ENCODE measurements around the gene LDLRAD3. TPM values are rescaled to one million over a fixed set of nuclear protein-coding genes. Genes with fewer than 3 reads are reported as not detected.

Gene LDLRAD3
- total RNA-seq, 3 donors from 2014 or later (not counting 1 experiment from before 2014, with no cell fraction given): 1.0 to 1.5 (median 1.2) TPM

GRCh38 chr11:36089920-36090319 is 146.1 kb downstream of the LDLRAD3 start:
- peaks cover 11 to 23% of the 10 kb centered on the region in 2 donors for H3K4me1 Mint-ChIP-seq
- Histone ChIP-seq H3K4me1 (ENCODE audit: control insufficient read depth, insufficient read depth, low read length) (peaks cover 10% of the 10 kb centered on the region), H3K27me3 (ENCODE audit: control insufficient read depth, insufficient read depth, low read length) (peaks cover 15% of the 10 kb centered on the region), H3K36me3 (ENCODE audit: control insufficient read depth, insufficient read depth, low read length) (no peaks in the 10 kb centered on the region), H3K4me3 (ENCODE audit: low read length) (no peak overlapping the region), H3K27ac (ENCODE audit: low read length) (no peak overlapping the region), H3K9me3 (ENCODE audit: control insufficient read depth, insufficient read depth, low read length) (no peaks in the 10 kb centered on the region)
- H3K36me3 Mint-ChIP-seq: no peaks in the 10 kb centered on the region
- no peak for ATAC-seq
- H3K27ac Mint-ChIP-seq: no peak overlapping the region
- intact Hi-C loops (cut with micrococcal nuclease): no loop called here
- H3K27me3 Mint-ChIP-seq (ENCODE audit: low read depth in 2 of 2): peaks cover 29 to 67% of the 10 kb centered on the region in 2 donors
- H3K9me3 Mint-ChIP-seq: no peaks in the 10 kb centered on the region
- H3K4me3 Mint-ChIP-seq: peak overlapping the region; percentile 4
- TF ChIP-seq, protein P1, sequence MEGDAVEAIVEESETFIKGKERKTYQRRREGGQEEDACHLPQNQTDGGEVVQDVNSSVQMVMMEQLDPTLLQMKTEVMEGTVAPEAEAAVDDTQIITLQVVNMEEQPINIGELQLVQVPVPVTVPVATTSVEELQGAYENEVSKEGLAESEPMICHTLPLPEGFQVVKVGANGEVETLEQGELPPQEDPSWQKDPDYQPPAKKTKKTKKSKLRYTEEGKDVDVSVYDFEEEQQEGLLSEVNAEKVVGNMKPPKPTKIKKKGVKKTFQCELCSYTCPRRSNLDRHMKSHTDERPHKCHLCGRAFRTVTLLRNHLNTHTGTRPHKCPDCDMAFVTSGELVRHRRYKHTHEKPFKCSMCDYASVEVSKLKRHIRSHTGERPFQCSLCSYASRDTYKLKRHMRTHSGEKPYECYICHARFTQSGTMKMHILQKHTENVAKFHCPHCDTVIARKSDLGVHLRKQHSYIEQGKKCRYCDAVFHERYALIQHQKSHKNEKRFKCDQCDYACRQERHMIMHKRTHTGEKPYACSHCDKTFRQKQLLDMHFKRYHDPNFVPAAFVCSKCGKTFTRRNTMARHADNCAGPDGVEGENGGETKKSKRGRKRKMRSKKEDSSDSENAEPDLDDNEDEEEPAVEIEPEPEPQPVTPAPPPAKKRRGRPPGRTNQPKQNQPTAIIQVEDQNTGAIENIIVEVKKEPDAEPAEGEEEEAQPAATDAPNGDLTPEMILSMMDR (IDR thresholded peaks at IDR 0.05): no peak
- DNase-seq: no peak

DNA sequence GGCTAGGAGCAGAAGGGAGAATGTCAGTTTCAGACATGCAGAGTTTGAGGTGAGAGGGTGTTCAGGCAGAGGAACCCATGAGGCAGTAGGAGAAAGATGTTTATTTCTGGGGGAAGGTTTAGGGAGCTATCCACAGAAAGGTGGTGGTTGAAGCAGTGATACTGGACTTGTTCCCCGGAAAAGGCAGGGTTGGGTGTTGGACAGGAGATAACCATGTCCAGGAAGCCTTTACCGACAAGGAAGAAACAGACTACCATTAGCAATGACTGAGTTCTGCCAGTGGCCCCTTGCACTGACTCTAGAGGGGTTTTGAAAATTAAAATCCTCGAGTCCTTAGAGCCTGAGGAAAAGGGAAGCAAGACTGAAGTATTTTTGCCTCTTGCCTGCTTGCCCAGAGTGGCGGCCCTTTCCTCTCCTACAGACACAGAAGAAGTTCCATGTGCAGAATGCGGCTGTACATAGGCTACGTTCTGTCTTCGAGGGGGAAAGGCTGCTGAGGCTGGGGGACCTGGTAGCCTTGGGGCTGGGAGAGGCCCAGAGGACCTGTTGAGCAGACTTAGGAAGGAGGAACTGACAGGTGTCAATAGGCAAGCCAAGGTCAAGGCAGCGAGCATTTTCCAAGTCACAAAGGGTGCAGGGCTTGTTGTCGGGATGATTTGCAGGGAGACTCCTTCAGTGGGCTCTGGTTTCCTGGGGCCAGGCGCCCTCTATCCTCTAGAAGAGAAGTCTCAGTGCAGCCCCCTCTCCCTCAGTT is 146.7 kb downstream of the LDLRAD3 start:
- H3K4me1 ChIP-seq (ENCODE audit: control insufficient read depth, insufficient read depth, low read length): peaks cover 10% of the 10 kb centered on the region
- H3K4me3 ChIP-seq (ENCODE audit: low read length): no peak overlapping the region
- Mint-ChIP-seq H3K9me3 (no peaks in the 10 kb centered on the region), H3K27me3 (ENCODE audit: low read depth in 2 of 2) (peaks cover 32 to 67% of the 10 kb centered on the region in 2 donors), H3K4me3 (peak overlapping the region; percentile 4), H3K36me3 (no peaks in the 10 kb centered on the region), H3K4me1 (peaks cover 11 to 23% of the 10 kb centered on the region in 2 donors), H3K27ac (no peak overlapping the region)
- H3K27ac ChIP-seq (ENCODE audit: low read length): no peak overlapping the region
- H3K27me3 ChIP-seq (ENCODE audit: control insufficient read depth, insufficient read depth, low read length): peaks cover 15% of the 10 kb centered on the region
- no peaks in the 10 kb centered on the region for H3K9me3 ChIP-seq (ENCODE audit: control insufficient read depth, insufficient read depth, low read length)
- intact Hi-C loops (cut with micrococcal nuclease): no loop called here
- ATAC-seq: no peak
- 9% methylated on average over 10 of the region's 10 CpGs for WGBS (ENCODE audit: insufficient coverage)
- no peaks in the 10 kb centered on the region for H3K36me3 ChIP-seq (ENCODE audit: control insufficient read depth, insufficient read depth, low read length)
- DNase-seq: no peak
- TF ChIP-seq, protein P1 (IDR thresholded peaks at IDR 0.05): no peak

- Histone ChIP-seq H3K9me3 (ENCODE audit: control insufficient read depth, insufficient read depth, low read length) (no peaks in the 10 kb centered on the region), H3K27me3 (ENCODE audit: control insufficient read depth, insufficient read depth, low read length) (peaks cover 15% of the 10 kb centered on the region), H3K36me3 (ENCODE audit: control insufficient read depth, insufficient read depth, low read length) (no peaks in the 10 kb centered on the region), H3K4me3 (ENCODE audit: low read length) (no peak overlapping the region), H3K4me1 (ENCODE audit: control insufficient read depth, insufficient read depth, low read length) (peaks cover 10% of the 10 kb centered on the region), H3K27ac (ENCODE audit: low read length) (no peak overlapping the region)
- Mint-ChIP-seq H3K36me3 (no peaks in the 10 kb centered on the region), H3K27ac (no peak overlapping the region), H3K27me3 (ENCODE audit: low read depth in 2 of 2) (peaks cover 29 to 65% of the 10 kb centered on the region in 2 donors), H3K4me3 (no peak overlapping the region), H3K9me3 (no peaks in the 10 kb centered on the region), H3K4me1 (peaks cover 11 to 23% of the 10 kb centered on the region in 2 donors)
- intact Hi-C loops (cut with micrococcal nuclease): no loop called here
- WGBS (ENCODE audit: insufficient coverage): 5% methylated on average over 4 of the region's 7 CpGs
- ATAC-seq (peak in 2 of 3 donors; percentile 51 to 54), DNase-seq (no peak)
- TF ChIP-seq, protein P1 (IDR thresholded peaks at IDR 0.05): no peak
Observed at GRCh38 chr11:36091256-36091811, 147.5 kb downstream of the LDLRAD3 start.

Data from natural killer cell (primary cell).